ENCODE results near the gene TLE4. TPM values are rescaled to one million over a fixed set of nuclear protein-coding genes. Genes with fewer than 3 reads are reported as not detected.

The TLE4 gene
- total RNA-seq, 1 experiment from 2014 or later, result 8.1 TPM

DNA sequence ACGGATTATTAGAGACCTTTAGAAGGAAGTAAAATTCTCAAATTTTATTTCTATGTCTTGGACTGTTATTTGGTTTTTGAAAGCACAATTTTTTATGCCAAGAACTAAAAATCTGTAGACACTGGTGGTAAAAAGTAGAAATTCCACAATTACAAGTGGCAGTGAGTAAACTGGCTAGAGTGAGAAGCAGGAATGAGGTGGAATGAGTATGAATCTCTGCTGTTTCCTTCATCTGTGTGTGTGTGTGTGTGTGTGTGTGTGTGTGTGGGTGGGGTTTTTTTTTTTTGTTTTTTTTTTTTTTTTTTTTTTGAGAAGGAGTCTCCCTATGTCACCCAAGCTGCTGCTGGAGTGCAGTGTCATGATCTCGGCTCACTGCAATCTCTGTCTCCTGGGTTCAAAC lies 94.2 kb downstream of the TLE4 start:
- no peaks in the 10 kb centered on the region for H3K4me1 ChIP-seq
- no peaks in the 10 kb centered on the region for H3K9me3 ChIP-seq
- no peaks in the 10 kb centered on the region for H3K36me3 ChIP-seq (ENCODE audit: control insufficient read depth, insufficient read depth, low read length)
- ChIA-PET CTCF (no interaction called here), POLR2A (no interaction called here)
- Mint-ChIP-seq H3K4me3 (ENCODE audit: unreplicated experiment) (no peak overlapping the region), H3K27ac (ENCODE audit: unreplicated experiment) (no peak overlapping the region), H3K36me3 (ENCODE audit: insufficient read depth, unreplicated experiment) (no peaks in the 10 kb centered on the region), H3K4me1 (ENCODE audit: low read depth, unreplicated experiment) (no peaks in the 10 kb centered on the region), H3K9me3 (ENCODE audit: unreplicated experiment) (no peaks in the 10 kb centered on the region), H3K27me3 (ENCODE audit: insufficient read depth, unreplicated experiment) (no peaks in the 10 kb centered on the region)
- no peak for DNase-seq
- intact Hi-C loops (cut with micrococcal nuclease; ENCODE audit: unreplicated experiment), result no loop called here
- no peak overlapping the region for H3K4me3 ChIP-seq (ENCODE audit: low read depth, low read length)
- TF ChIP-seq, protein P1, sequence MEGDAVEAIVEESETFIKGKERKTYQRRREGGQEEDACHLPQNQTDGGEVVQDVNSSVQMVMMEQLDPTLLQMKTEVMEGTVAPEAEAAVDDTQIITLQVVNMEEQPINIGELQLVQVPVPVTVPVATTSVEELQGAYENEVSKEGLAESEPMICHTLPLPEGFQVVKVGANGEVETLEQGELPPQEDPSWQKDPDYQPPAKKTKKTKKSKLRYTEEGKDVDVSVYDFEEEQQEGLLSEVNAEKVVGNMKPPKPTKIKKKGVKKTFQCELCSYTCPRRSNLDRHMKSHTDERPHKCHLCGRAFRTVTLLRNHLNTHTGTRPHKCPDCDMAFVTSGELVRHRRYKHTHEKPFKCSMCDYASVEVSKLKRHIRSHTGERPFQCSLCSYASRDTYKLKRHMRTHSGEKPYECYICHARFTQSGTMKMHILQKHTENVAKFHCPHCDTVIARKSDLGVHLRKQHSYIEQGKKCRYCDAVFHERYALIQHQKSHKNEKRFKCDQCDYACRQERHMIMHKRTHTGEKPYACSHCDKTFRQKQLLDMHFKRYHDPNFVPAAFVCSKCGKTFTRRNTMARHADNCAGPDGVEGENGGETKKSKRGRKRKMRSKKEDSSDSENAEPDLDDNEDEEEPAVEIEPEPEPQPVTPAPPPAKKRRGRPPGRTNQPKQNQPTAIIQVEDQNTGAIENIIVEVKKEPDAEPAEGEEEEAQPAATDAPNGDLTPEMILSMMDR (IDR thresholded peaks at IDR 0.05; ENCODE audit: insufficient read depth in 1 of 2, low read depth in 1 of 2, low read length in 1 of 2, severe bottlenecking in 1 of 2, unreplicated experiment in 1 of 2), result no peak
- no TSS peak for BruUV-seq (replicated peaks)
- H3K27me3 ChIP-seq (replicated peaks; ENCODE audit: control insufficient read depth, insufficient read depth, low read length), result no peaks in the 10 kb centered on the region

DNA sequence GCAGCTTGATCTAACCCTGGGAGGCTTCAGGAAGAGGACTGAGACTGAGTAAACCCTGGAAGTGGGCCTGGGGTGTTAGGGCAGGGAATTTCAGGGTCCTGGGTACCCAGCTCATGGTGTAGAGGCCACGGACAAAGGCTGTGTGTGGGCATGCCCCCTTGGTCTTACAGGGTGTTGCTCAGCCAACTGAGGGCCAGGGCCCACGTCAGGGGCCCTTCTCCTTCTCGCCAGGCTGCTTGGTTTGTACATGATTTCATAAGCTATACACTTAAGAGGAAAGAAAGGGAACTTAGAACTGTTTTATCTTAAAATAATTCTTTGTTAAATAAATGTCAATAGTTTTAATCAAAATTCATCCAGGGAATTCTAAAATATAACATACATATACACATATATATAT lies 95.4 kb downstream of the TLE4 start:
- intact Hi-C loops (cut with micrococcal nuclease; ENCODE audit: unreplicated experiment), result no loop called here
- H3K36me3 ChIP-seq (ENCODE audit: control insufficient read depth, insufficient read depth, low read length), result no peaks in the 10 kb centered on the region
- Mint-ChIP-seq H3K9me3 (ENCODE audit: unreplicated experiment) (no peaks in the 10 kb centered on the region), H3K4me1 (ENCODE audit: low read depth, unreplicated experiment) (no peaks in the 10 kb centered on the region), H3K4me3 (ENCODE audit: unreplicated experiment) (no peak overlapping the region), H3K36me3 (ENCODE audit: insufficient read depth, unreplicated experiment) (no peaks in the 10 kb centered on the region), H3K27me3 (ENCODE audit: insufficient read depth, unreplicated experiment) (no peaks in the 10 kb centered on the region), H3K27ac (ENCODE audit: unreplicated experiment) (no peak overlapping the region)
- BruUV-seq (replicated peaks), result no TSS peak
- POLR2A ChIA-PET, result no interaction called here
- H3K4me1 ChIP-seq, result no peaks in the 10 kb centered on the region
- no peaks in the 10 kb centered on the region for H3K9me3 ChIP-seq
- CTCF ChIA-PET, result no interaction called here
- no peak overlapping the region for H3K4me3 ChIP-seq (ENCODE audit: low read depth, low read length)
- TF ChIP-seq, protein P1 (IDR thresholded peaks at IDR 0.05; ENCODE audit: insufficient read depth in 1 of 2, low read depth in 1 of 2, low read length in 1 of 2, severe bottlenecking in 1 of 2, unreplicated experiment in 1 of 2), result no peak
- DNase-seq, result no peak
- H3K27me3 ChIP-seq (replicated peaks; ENCODE audit: control insufficient read depth, insufficient read depth, low read length), result no peaks in the 10 kb centered on the region

DNA sequence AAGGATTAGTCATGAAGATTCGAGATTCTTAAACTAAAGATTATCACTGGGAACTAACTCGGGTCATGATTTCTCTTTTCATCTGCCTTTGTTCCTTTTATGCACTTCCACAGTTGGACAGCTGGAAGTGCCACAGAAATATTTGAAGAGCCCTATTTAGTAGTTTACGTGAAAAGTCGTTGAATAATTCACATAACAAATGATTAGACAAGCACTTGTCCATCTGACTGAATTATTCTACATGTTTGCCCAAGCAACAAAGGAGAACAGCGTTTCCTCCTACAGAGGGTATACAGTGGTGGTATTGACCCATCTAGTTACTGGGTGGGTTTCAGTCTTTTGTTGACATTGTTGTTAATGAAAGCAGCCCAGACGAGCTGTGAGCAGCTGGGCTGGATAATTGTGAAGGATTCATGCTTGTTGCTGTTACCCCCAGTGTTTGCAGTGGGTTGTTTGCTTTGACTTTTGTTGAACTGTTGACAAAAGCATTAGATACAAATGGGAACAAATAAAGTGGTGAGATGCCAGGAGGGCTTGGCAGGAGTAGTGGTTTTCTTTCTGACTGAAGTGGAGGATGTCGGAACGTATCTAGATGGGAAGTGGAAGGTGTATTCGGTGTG lies 96.2 kb downstream of the TLE4 start:
- Mint-ChIP-seq H3K4me1 (ENCODE audit: low read depth, unreplicated experiment) (no peaks in the 10 kb centered on the region), H3K27me3 (ENCODE audit: insufficient read depth, unreplicated experiment) (no peaks in the 10 kb centered on the region), H3K36me3 (ENCODE audit: insufficient read depth, unreplicated experiment) (no peaks in the 10 kb centered on the region), H3K9me3 (ENCODE audit: unreplicated experiment) (no peaks in the 10 kb centered on the region), H3K4me3 (ENCODE audit: unreplicated experiment) (no peak overlapping the region), H3K27ac (ENCODE audit: unreplicated experiment) (no peak overlapping the region)
- no peaks in the 10 kb centered on the region for H3K27me3 ChIP-seq (replicated peaks; ENCODE audit: control insufficient read depth, insufficient read depth, low read length)
- BruUV-seq (replicated peaks), result no TSS peak
- POLR2A ChIA-PET, result no interaction called here
- no peaks in the 10 kb centered on the region for H3K4me1 ChIP-seq
- H3K9me3 ChIP-seq, result no peaks in the 10 kb centered on the region
- TF ChIP-seq, protein P1 (IDR thresholded peaks at IDR 0.05; ENCODE audit: insufficient read depth in 1 of 2, low read depth in 1 of 2, low read length in 1 of 2, severe bottlenecking in 1 of 2, unreplicated experiment in 1 of 2), result no peak
- H3K36me3 ChIP-seq (ENCODE audit: control insufficient read depth, insufficient read depth, low read length), result no peaks in the 10 kb centered on the region
- CTCF ChIA-PET, result no interaction called here
- intact Hi-C loops (cut with micrococcal nuclease; ENCODE audit: unreplicated experiment), result no loop called here
- no peak overlapping the region for H3K4me3 ChIP-seq (ENCODE audit: low read depth, low read length)
- no peak for DNase-seq
